Superior temporal gyrus (tissue), 1 donor: ENCODE results near the gene SIVA1.

Experiments
- DNase-seq: peaks from one replicate; pipeline ENCODE4 v3.0.0-alpha.2; 2016; ENCODE audit errors: extremely low spot score

Gene SIVA1

GRCh38 chr14:104797115-104798044 is 44.4 kb downstream of the SIVA1 start:
- DNase-seq: no peak

- no peak for DNase-seq
These were observed 45.6 kb downstream of the SIVA1 start for GRCh38 chr14:104798300-104799243.

- no peak for DNase-seq
These were observed 46.5 kb downstream of the SIVA1 start for GRCh38 chr14:104799244-104800014.

- no peak for DNase-seq
These were observed 47.2 kb downstream of the SIVA1 start for GRCh38 chr14:104800015-104800770.

GRCh38 chr14:104800771-104801519 is 48.0 kb downstream of the SIVA1 start, which contains the start of gene ZBTB42:
ZBTB42 (plus strand) TSS chr14:104801101; CDS start chr14:104801198, 97 bp downstream.
- no peak for DNase-seq

GRCh38 chr14:104801520-104802393 is 48.8 kb downstream of the SIVA1 start:
- DNase-seq: no peak

GRCh38 chr14:104802394-104803184 is 49.6 kb downstream of the SIVA1 start:
- no peak for DNase-seq

- DNase-seq: no peak
These were observed 50.4 kb downstream of the SIVA1 start for GRCh38 chr14:104803280-104803911.

GRCh38 chr14:104803912-104804410 is 51.0 kb downstream of the SIVA1 start:
- no peak for DNase-seq

- DNase-seq: no peak
These were observed 51.8 kb downstream of the SIVA1 start for GRCh38 chr14:104804481-104805325.

GRCh38 chr14:104805326-104805678 is 52.4 kb downstream of the SIVA1 start:
- DNase-seq: no peak

- DNase-seq: no peak
These were observed 53.1 kb downstream of the SIVA1 start for GRCh38 chr14:104805941-104806624.

- no peak for DNase-seq
These were observed 53.9 kb downstream of the SIVA1 start for GRCh38 chr14:104806625-104807465.

GRCh38 chr14:104808456-104808855 is 55.5 kb downstream of the SIVA1 start:
- no peak for DNase-seq
